HG02852 (cell line): ENCODE measurements around the gene MFRP.

Experiments used
- ATAC-seq: cut with Tn5 transposase; IDR thresholded peaks from one replicate; pipeline ENCODE4 v1.9.1; 2021; ENCODE audit warnings: mild to moderate bottlenecking, moderate library complexity; ENCODE audit not compliant: unreplicated experiment

Gene MFRP

GRCh38 chr11:119338965-119339588 lies 7.4 kb downstream of the MFRP start:
- no peak for ATAC-seq

GRCh38 chr11:119338318-119338890 lies 8.1 kb downstream of the MFRP start:
- ATAC-seq, result no peak

- no peak for ATAC-seq
These were observed 8.8 kb downstream of the MFRP start for GRCh38 chr11:119337581-119338317.

- no peak for ATAC-seq
These were observed 9.6 kb downstream of the MFRP start for GRCh38 chr11:119336744-119337469.

DNA sequence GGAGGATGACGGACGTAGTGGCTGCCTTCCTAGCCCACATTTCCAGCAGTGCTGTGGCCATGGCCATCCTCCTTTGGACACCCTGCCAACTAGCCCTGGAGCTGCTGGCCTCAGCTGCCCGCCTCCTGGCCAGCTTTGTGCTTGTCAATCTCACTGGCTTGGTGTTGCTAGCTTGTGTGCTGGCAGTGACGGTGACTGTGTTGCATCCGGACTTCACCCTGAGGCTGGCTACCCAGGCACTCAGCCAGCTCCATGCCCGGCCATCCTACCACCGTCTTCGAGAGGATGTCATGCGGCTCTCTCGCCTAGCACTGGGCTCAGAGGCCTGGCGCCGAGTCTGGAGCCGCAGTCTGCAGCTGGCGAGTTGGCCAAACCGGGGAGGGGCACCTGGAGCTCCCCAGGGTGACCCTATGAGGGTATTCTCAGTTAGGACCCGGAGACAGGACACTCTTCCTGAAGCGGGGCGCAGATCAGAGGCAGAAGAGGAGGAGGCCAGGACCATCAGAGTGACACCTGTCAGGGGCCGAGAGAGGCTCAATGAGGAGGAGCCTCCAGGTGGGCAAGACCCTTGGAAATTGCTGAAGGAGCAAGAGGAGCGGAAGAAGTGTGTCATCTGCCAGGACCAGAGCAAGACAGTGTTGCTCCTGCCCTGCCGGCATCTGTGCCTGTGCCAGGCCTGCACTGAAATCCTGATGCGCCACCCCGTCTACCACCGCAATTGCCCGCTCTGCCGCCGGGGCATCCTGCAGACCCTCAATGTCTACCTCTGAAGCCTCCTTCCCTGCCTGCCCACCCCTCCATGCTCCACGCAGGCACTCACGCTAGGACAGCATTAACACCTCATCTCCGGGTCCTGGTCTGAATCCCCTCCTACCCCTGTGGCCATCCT lies 10.6 kb downstream of the MFRP start:
- ATAC-seq, result no peak

DNA sequence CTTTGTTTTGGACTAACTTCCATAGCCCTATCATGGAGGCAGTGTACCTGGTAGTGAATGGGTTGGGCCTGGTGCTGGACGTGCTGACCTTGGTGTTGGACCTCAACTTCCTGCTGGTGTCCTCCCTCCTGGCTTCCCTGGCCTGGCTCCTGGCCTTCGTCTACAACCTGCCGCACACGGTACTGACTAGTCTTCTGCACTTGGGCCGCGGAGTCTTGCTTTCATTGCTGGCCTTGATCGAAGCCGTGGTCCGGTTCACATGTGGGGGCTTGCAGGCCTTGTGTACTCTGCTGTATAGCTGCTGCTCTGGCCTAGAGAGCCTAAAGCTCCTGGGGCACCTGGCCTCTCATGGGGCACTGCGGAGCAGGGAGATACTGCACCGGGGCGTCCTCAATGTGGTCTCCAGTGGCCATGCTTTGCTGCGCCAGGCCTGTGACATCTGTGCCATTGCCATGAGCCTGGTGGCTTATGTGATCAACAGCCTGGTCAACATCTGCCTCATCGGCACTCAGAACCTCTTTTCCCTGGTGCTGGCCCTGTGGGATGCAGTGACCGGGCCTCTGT lies 11.3 kb downstream of the MFRP start:
- no peak for ATAC-seq

DNA sequence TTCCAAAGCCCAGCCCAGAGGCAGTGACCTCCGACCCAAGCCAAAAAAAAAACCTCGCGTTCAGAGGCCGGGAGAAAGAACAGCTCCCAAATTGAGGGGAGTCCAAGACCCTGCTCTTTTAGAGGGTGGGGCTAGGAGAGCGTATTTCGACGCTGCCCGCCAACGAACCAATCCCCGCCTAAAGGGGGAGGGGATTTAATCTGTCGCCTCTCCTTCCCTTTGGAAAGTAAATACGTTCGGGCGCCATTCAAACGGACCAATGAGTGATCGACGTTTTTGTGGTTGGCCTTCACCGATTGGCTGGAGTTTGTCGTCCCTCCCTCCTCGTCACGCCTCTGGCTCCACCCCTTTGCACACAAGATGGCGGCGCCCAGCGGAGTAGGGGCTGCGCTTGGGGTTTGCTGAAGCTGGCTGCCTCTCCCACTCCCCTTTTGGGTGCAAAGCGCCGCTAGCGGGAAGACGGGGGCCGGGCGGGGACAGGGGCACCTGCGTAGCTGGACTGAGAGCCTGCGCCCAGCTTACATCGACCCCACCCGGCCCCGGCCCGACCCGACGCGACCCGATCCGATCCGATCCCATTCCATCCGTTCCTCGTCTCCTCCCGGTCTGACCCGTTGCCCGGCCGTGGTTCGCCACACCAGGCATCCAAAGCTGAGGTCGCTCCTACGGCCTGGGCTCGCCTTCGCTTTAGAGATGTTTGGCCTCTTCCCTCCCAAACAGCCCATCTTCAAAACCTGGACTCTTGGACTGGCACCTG lies 12.2 kb downstream of the MFRP start, which contains the start of gene RNF26:
Gene RNF26, plus strand, starts transcription at position 354 of the 757 bp plus-strand sequence. CDS start 596 bp downstream, outside the sequence.
- peak; percentile 91 for ATAC-seq

DNA sequence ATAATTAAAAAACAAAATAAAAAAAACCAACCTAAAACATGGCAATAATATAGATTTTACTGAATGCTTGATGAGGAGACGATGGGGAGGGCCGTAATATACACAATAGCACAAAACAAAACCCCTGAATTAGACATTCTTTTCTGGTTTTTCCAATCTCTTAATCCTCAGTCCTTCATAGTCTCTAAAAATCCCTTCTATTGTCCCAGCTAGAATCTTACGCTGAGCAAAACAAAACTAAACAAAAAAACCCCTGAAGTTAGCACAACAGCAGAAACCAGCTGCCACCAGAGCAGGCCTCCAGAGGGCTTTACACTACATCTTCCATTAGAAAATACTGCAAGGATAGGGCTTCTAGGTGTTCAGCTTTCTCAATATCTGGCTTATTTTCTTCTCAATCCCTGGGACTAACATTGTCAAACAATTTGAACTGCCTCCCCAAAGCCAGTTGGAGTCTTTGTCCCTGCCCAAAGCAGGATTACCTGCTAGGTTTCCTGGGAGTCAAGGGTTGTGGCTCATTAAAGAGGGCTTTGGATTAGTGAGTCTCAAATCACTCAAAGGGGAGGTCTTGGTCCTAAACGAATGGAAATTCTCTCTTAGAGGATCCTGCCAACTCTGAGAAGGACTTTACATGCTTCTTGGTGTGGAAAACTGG lies 14.3 kb downstream of the MFRP start:
- no peak for ATAC-seq

- no peak for ATAC-seq
These were observed 16.3 kb downstream of the MFRP start for GRCh38 chr11:119330237-119330636.

DNA sequence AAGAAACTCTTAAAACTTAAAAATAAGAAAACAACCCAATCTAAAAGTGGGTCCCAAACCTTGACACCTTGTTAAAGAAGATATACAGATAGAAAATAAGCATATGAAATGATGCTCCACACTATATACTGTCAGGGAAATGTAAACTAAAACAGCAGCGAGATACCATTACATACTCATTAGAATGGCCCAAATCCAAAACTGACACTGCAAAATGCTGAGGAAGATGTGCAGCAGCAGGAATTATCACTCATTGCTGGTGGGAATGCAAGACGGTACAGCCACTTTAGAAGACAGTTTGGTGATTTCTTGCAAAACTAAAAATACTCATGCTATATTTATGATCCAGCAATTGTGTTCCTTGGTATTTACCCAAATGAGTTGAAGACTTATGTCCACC lies 17.2 kb downstream of the MFRP start:
- ATAC-seq, result no peak

- no peak for ATAC-seq
These were observed 22.3 kb downstream of the MFRP start for GRCh38 chr11:119324189-119324588.

GRCh38 chr11:119323532-119324033 lies 22.9 kb downstream of the MFRP start:
- ATAC-seq, result no peak

- no peak for ATAC-seq
These were observed 23.5 kb downstream of the MFRP start for GRCh38 chr11:119322921-119323531.

- no peak for ATAC-seq
These were observed 24.2 kb downstream of the MFRP start for GRCh38 chr11:119322360-119322739.

DNA sequence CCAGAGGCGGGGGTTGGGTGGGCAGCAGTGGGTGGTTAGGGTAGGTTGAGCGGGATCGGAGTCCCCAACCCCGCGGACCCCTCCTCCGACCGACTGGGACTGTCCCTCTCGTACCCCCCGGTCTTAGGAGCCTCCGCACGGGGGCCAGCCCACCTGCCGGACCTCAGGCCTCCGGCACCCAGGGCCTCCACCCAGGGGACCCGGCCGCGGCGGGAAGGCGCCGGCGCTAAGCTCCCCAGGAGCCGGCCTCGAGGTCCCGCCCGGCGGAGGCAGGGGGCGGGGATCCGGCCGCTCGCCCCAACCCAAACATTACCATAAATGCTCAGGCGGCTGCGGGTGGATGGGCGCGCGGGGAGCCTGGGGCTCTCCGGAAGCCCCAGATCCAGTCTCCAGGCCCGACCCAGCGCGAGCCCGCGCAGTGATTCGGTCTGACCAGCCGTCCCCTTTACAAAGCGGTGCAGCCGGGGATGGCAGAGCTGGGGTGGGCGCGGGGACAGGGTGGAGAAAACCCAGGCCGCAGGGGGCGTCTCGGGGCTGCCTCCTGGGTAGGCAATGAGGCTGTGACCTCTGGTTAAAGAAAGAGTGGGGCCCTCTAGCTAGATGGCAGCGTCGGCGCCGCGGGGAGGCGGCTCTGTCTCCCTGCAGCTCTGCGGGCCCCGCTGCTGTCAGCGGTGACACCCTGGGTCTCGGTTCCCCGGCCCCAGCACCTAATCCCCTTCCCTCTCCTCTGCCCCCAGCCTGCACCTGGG lies 25.6 kb downstream of the MFRP start:
- ATAC-seq, result peak; percentile 54

- no peak for ATAC-seq
These were observed 26.2 kb downstream of the MFRP start for GRCh38 chr11:119320240-119320775.

DNA sequence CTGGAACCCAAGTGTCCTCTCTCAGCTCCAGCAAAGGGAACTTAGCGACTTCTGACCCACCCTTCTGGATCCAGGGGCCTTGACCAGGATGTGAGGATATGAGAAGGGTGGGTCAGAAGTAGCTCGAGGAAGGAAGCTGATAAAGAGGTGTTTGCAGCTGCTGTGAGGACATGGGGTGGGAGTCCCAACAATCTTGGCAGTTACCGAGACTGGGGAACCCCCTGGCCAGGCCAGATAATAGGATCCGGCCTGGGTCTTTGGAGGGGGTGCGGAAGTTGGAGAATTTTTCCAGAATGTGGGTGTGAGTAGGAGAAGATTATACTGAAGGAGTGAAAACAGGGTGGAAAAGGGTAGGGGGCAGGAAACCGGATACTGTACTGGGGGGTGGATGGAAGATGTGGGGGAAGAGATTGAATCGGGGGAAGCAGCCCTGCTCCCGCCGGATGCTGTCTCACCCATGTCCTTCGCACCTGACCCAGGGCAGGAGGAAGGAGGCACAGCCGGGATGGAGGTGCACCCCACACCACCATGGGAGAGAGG lies 26.7 kb downstream of the MFRP start:
- no peak for ATAC-seq
